ENCODE data around the gene CASP12.
"Not testable (repeated sequence)": the region's sequence is repeated elsewhere in the genome, so short reads cannot be mapped to it uniquely, and the experiment has no call there.

CASP12 gene

GRCh38 chr11:104897891-104898684, at the start of gene CASP12:
CASP12 (minus strand) TSS chr11:104898460.
- DNase-seq, result no peak

- no peak for DNase-seq
Measured at GRCh38 chr11:104946907-104947306, 48.6 kb upstream of the CASP12 start.

- DNase-seq, result no peak
Measured at GRCh38 chr11:104944076-104944475, 45.8 kb upstream of the CASP12 start.

- no peak for DNase-seq
Measured at GRCh38 chr11:104943561-104943960, 45.3 kb upstream of the CASP12 start.

- no peak for DNase-seq
Measured at GRCh38 chr11:104934594-104934993, 36.3 kb upstream of the CASP12 start.

GRCh38 chr11:104934073-104934472, 35.8 kb upstream of the CASP12 start:
- DNase-seq, result not testable (repeated sequence)

- no peak for DNase-seq
Measured at GRCh38 chr11:104928811-104929210, 30.6 kb upstream of the CASP12 start.

GRCh38 chr11:104926771-104927611, 28.7 kb upstream of the CASP12 start:
- DNase-seq, result no peak

- no peak for DNase-seq
Measured at GRCh38 chr11:104925850-104926249, 27.6 kb upstream of the CASP12 start.

- no peak for DNase-seq
Measured at GRCh38 chr11:104918113-104918824, 20.0 kb upstream of the CASP12 start.

- no peak for DNase-seq
Measured at GRCh38 chr11:104917271-104918112, 19.2 kb upstream of the CASP12 start.

- no peak for DNase-seq
Measured at GRCh38 chr11:104916442-104916841, 18.2 kb upstream of the CASP12 start.

GRCh38 chr11:104912102-104912501, 13.8 kb upstream of the CASP12 start:
- no peak for DNase-seq

- no peak for DNase-seq
Measured at GRCh38 chr11:104908186-104908531, 9.9 kb upstream of the CASP12 start.

- no peak for DNase-seq
Measured at GRCh38 chr11:104907521-104908185, 9.4 kb upstream of the CASP12 start.

- DNase-seq, result no peak
Measured at GRCh38 chr11:104905271-104905670, 7.0 kb upstream of the CASP12 start.

- no peak for DNase-seq
Measured at GRCh38 chr11:104899226-104899625, 966 bp upstream of the CASP12 start.

- DNase-seq, result no peak
Measured at GRCh38 chr11:104898685-104899013, 389 bp upstream of the CASP12 start.

GRCh38 chr11:104895634-104896033, 2.6 kb downstream of the CASP12 start:
- DNase-seq, result no peak

- no peak for DNase-seq
Measured at GRCh38 chr11:104893876-104894275, 4.4 kb downstream of the CASP12 start.

- no peak for DNase-seq
Measured at GRCh38 chr11:104892723-104893511, 5.3 kb downstream of the CASP12 start.
